CD4-positive, alpha-beta T cell treated with Interleukin-6 at 100 ng/mL for 8 hours (primary cell): ENCODE measurements around the gene HSD3B2.

ENCODE experiments used
- DNase-seq: peaks from one replicate; pipeline ENCODE4 v3.0.0-alpha.2; 2020; ENCODE audit warnings: mixed read lengths, low spot score

HSD3B2 gene

DNA sequence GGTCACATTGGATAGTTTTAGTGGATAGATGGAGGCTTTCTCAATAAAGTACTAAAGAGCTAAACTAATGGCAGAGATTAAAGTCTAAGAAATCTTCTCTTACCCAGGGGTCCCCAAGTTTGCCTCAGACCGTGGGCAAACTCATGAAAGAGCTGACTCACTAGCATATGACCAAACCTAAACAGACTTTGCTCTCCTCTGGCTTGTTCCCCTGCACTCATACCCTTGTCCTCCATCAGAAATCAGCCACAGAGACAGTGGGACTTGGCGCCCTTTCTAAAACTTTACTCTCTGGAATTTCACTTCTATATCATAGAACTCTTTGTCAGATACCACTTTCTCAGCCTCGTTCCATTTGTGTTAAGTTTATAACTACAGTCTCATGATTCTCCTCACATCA is 17.0 kb upstream of the HSD3B2 start:
- no peak for DNase-seq

DNA sequence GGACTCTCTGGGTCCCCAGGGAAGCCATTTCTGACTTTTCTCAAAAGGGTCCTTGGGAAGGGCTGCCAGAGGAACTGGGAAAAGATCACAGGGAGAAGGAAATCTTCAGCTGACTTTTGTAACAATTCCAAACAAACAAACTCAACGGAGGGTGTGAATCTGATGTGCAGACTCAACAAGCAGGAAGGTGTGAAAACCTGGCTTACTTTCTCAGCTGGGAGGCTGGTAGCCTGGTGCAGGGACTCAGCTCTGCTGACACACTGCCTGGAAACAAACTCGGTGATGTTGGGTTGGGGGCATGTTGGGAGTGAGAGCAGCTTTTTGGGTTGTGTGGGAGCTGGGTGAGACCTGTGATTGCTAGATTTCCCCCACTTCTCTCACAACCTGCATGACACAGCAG is 10.2 kb upstream of the HSD3B2 start:
- no peak for DNase-seq

DNA sequence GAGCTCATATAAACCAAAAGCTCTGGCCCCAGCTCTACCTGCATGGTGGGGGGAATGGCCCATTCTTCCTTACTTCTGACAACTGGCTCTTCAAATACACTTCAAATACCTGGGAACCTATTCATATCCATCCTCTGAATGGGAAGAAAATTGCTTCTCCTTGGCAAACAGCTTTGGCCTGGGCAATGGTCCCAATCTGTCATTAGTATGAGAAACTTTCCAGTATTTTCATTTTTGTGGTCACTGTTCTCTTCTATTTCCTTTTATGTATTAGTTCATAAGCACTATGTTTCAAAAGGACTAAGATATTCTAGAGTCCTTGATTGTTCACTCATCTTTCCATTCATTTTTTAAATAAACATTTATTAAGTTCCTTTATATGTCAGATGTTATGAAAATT is 5.2 kb upstream of the HSD3B2 start:
- DNase-seq = no peak

DNA sequence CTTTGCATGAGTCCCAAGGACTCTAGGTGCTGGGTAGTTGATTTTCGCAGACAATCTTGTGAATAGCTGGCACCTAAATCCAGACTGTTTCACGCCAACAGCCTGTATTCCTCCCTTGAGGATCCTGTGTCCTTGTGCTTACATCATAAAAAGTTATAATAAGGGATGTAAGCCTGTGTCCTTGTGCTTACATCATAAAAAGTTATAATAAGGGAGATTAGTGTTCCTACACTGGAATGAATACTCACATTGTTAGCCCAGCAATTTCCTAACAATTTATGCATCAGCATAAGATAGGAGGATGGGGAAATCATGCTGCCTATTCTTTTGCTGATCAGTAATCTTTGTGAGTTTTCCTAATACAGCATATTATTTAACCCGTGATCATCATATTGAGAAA is 4.0 kb upstream of the HSD3B2 start:
- no peak for DNase-seq

DNA sequence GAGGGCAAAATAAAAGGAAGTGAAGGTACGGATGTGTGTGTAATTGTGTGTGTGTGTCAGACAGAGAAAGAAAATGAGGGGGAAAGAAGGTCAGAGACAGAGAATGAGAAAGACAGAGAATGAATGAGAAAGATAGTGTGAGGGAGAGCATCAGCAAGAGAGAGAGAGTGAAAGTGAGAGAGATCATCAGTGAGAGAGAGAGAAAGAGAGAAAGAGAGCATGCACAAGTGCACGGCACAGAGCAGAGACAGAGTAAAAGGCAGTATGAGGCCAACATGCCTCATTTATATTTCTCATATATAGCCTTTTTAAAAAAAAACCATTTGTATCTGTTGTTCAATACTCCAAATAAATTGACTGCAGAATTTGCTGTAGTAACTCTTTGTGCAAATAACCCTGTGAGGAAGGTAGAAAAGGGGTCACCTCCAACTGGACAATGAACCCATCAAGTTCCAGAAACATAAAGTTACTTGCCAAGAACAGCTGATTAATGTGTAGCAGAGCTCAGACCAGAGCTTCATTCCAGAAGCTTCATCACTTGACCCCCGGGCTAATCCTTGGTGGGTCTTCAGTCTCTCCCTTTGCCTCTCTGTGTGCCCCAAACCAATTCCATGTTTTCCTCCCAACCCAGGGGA is 1.2 kb downstream of the HSD3B2 start:
- DNase-seq = no peak

DNA sequence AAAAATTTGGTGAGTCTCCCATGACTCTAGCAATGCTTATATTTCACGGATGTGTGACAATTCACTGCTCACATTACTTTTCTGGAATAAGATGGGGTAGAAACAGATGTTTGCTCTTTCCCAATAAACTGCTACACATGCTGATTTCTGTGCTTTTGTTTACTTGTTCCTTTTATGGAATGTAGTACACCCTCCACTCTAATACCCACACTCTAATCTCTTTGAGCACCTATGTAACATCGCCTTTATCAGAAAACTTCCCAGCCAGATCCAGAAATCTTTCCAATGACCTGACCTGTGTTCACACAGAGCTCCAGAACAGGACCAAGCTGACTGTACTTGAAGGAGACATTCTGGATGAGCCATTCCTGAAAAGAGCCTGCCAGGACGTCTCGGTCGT is 4.2 kb downstream of the HSD3B2 start:
- DNase-seq = no peak

DNA sequence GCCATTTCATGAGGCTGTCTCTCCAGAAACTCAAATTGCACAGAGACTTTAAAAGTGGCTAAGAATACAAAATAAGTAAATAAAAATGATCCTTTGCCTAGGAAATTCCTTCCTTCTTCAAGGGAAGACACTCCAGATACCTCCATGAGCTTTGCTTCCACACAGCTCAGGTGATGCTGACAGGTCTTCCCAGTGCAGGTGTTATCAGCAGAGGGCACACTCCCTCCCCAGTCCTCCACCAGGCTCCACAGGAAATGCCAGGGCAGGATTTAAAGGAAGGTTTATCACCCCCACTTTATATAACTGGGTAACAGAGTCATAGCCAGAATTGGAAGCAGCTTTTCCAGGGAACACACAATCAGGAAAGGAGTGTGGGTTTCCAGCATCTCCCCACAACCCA is 5.7 kb downstream of the HSD3B2 start:
- DNase-seq = no peak

DNA sequence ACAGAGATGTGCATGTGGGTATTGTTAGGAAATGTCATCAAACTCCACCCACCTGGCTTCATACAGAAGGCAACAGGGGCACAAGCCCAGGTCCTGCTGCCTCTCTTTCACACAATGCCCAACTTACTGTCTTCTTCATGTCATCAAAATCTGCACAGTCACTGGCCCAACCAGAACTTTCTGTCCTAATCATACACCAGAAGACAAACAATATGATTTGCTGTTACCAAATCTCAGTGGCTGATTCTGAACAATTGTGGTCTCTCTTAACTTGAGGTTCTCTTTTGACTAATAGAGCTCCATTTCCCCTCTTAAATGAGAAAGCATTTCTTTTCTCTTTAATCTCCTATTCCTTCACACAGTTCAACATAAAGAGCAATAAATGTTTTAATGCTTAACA is 7.7 kb downstream of the HSD3B2 start:
- no peak for DNase-seq

DNA sequence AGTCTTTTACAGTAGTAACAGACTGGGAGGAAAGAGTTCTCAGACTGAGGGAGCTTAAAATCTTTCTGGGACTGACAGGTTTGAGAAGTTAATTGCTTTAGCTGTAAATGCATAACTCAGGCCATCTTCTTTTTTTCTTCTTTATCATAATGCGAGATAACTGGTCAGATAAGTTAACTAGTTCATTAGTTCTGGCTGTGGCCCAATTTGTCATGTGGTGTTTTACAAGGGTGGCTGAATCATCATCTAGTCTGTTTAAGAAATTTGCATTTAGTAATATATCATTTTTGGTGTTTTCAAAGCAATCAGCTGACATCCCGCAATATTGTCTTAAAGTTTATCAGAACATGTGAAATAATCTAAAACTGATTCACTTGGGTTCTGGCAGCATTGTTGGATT is 14.0 kb downstream of the HSD3B2 start:
- no peak for DNase-seq

DNA sequence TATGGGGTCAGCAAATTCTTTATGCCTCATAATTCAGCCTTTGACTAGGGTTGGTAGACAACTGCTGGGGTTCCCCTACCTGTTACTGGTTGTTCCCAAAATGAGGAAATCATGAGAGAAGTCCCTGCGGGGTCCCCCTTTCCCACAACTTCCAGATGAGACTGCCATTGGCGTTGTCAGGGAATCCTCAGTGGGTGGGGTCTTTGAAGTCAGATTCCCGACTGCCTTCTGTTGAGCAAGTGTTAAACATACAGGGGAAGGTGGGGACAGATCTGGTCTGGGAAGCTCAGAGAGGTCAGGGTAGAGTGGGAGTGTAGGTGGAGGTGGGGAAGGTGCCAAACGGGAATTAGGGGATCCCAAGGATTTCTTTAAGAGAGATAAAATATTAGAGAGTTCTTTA is 14.7 kb downstream of the HSD3B2 start:
- DNase-seq = no peak

DNA sequence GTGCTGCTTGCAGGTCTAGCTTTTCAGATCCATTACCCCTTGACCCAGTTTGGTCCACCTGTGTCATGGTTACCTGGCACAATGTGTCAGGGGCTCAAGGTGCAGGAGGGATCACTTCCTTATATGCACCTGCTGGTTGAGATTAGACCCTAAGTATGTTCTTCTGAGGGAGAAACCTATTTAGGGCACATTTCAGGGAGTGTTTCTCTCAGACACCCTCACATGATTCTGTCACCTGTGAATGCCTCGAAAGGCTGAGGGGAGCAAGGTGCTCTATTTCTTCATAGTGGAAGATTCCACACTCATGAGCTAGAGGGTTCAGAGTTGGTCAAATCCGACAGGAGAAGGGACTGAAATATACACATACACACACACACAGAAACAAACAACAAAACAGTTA is 15.5 kb downstream of the HSD3B2 start:
- no peak for DNase-seq

DNA sequence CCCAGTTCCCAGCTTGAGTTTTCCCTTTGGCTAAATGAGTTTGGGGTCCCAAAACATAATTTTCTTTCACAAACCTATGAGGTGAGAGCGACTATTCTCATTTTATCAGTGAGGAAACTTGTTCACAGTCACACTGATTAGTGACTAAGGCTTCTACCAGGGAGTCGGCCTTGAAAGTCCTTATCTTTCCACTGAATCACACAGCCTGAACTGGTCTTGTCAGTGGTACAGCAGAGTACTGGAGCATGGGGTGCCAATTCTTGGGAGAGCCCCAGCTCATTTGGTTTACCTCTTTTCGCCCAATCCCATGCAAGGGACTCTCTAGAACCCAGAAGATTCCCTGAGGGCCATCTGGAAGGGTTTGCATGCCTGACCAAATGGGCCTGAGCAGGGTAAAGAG is 16.9 kb downstream of the HSD3B2 start:
- DNase-seq = no peak

DNA sequence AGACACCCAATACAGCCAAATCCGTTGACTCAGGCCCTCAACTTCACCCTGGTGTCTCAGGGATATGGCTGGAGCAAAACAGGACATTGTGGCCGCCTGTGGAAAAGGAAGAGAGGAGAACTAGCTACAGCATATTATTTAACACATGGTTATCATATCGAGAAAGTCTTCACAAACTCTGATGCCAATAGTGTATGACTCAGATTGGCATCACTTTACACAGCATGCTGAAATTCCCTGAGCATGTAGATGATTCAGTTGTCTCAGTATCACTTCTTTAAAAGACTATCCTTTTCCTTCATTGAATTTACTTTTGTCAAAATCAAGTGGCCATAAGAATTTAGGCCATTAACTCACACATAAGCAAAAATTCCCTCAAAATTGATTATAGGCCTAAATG is 20.1 kb downstream of the HSD3B2 start:
- DNase-seq = no peak

DNA sequence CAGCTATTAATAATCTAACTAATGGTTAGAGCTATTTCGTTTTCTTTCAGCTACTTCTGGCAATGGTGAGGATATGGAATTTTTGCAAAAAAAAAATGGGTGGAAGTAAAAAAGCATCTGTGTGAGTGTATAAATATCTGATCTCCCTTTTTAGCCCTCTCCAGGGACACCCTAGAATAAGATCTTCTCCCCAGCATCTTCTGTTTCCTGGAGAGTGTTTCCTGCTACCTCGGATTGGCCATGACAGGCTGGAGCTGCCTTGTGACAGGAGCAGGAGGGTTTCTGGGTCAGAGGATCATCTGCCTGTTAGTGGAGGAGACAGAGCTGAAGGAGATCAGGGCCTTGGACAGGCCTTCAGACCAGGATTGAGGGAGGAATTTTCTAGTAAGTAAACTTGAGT is 23.8 kb downstream of the HSD3B2 start:
- DNase-seq = no peak

DNA sequence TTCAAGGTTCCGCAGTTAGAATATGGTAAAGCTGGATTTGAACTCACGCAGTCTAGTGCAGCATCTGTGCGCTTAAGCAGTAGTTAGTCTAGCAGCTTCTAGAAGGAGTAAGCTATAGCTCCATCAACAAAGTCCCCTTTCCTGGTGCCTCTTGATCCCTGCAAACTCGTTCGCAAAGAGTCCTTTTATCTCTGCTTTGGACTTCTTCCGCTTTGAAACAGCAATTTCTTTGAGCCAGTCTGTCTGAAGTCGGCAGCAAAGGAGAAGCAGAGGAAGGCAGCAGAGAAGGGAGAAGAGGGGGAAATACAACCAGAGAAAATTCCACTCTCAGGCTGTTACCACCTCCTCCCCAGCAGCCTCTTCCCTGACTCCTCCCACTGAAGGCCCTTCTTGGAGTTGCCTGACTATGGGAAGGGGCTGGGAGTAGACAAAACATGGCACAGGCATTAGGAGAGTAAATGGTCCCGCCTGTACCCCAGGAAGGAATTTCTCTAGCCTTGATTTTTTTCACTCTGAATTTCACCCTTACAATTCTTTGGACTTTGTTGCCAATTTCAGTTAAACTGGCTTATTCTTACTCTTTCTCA is 25.9 kb downstream of the HSD3B2 start:
- DNase-seq = no peak

DNA sequence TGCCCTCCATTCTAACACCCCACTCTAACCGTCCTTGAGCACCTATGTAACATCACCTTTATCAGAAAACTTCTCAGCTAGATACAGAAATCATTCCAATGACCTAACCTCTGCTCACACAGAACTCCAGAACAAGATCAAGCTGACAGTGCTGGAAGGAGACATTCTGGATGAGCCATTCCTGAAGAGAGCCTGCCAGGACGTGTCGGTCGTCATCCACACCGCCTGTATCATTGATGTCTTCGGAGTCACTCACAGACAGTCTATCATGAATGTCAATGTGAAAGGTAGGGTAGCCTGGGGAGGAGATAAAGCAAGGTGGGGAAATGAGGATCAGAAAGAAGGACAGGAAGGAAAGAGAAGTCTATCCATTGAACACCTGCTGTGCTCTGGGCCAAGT is 27.8 kb downstream of the HSD3B2 start:
- no peak for DNase-seq

DNA sequence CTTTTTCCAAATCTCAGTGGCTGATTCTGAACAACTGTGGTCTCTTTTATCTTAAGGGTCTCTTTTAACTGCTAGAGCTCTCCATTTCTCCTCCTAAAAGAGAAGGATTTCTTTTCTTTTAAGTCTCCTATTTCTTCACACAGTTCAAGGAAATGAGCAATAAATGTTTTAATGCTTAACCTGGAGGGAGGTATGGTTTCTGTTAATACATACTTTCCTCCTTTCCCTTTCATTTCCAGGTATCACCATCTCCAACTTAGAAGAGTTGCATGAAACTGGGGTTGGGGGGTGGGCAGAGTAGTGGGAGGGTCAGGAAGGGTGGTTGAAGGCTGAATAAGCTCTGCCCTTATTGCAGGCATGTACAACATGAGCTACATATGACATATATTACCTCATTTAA is 31.4 kb downstream of the HSD3B2 start:
- no peak for DNase-seq

DNA sequence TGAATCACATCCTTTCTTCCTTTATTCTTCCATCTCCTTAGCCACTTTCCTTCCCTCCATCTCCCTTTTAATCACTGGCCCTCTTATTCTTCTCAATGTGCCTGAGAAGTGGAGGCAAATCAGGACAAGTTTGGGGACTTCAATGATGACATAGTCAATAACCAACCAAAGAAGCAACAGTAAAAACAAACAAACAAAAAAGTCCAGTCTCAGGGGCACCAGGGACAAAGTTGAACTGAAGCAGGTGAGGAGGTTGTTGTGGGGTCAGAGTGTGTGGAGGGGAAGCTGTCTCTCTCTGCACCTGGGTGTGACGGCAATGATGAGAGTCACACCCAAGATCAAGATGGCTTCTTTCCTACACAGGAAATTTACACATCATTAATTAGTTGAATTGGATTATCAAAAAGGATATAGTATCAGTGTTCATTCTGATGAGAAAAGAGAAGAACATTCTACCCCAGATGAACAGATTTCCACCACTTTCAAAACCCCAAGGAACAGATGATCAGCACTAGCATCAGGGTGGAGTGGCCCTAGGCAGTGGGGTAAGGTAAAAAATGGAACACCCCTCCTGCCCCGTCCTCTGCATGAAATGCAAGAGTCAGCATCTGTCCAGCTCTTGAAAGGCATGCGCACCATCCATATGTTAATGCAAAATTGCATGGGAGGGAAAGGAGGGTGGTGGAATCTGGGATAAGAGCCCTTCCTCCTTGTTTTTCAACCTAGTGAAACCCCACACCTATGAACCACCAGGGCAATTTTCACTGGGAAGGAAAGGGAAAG is 32.6 kb downstream of the HSD3B2 start:
- no peak for DNase-seq

DNA sequence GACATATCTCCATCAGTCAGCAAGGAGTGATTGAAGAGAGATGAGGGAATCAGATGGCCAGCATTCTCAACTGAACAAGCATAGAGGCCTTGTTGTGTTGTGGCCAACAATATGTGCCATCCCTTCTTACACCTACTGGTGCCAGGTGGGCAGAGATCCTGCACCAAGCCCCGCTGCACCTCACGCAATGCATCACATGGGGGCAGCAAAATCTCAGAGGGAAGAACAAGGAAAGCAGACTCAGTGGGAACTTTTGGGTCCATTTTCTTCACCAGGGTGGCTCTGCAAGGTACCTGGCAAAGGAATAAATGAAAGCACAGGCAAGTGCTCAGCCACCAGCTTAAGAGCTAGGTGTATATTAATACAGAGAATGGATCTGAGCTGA is 33.2 kb downstream of the HSD3B2 start:
- no peak for DNase-seq

DNA sequence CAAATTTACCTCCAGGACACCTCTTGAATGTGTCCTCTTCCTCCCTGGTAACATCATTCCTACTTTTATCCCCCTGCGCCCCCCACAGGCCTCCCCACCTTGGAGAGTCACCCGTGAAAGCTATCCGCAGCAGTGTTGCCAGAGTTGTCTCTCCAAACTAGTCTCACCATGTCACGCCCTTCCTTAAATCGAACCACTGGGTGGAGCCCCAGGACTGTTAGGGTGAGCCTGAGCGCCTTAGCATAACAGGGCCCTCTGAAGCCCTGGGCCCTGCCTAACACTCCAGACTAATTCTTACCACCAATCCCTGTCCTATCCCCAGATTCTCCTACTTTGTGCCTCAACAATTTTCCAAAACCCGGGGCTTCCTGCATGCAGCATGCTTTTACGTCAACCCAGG is 35.0 kb downstream of the HSD3B2 start:
- no peak for DNase-seq

DNA sequence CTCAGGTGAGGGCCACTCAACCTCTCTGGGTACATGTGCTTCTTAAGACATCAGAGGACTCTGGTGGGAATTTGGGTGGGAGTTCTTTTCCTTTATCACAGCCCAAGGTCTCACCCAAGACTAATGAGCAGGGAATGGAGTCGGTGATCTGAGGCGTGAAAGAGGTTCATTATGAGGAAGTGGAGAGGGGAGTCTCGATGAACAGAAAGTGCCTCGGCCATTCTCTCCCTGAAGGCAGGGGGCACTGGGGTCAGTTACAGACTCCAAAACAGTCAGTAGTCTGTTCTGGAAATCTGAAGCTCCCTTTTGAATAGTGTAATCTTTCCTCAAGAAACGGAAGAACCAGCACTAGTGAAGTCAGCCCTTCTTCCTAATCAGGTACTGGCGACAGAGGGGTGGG is 36.2 kb downstream of the HSD3B2 start:
- no peak for DNase-seq

DNA sequence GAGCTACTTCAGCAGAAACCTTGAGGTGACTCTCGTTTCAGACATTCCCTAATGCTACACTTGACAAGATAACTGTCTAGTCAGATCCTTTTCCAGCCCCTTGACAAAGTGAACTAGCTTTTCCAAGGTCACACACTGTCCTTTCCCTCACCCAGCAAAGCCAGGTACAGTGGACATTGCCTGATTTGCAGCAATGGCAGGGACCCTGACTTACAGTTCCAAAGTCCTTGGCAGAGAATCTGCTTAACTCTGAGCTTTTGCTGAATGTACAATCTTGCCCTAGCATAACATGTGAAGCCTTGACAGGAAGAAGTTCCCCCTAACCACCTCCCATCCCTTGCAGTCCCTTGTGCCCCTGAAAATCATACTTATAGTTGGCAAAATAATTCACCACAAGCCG is 37.1 kb downstream of the HSD3B2 start:
- no peak for DNase-seq

DNA sequence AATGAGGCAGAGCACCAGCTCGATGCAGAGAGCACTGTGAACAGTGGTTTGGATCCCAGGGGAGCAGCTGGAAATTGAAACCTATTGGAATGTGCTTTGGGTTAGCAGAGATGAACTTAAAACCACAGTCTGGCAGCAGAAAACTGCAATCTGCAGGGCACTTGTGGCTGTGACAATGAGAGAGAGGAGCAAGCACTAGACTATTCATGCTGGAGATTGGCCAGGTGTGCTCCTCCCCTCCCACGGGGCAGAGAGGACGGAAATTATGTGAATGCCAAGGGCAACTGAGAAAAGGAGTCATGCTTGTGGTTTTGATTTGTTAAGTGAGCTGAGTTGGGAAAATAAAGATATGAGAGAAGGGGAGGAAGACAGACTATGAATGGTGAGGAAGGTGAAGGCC is 38.1 kb downstream of the HSD3B2 start:
- no peak for DNase-seq

DNA sequence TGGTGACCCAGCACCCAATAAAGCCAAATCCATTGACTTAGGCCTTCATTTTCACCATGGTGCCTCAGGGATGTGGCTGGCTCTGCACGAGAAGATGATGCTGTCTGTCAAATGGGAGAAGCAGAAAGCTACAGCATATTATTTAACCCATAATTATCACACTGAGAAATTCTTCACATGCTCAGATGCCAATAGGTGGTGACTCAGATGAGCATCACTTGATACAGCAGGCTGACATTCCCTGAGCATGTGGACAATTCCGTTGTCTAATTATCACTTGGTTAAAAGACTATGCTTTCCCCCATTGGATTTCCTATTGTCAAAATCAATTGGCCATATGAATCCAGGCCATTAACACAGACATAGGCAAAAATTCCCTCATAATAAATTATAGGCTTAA is 48.0 kb downstream of the HSD3B2 start:
- no peak for DNase-seq
